Airway epithelial cell (primary cell): ENCODE data around the gene LIPK. TPM values are rescaled to one million over a fixed set of nuclear protein-coding genes. Genes with fewer than 3 reads are reported as not detected.

Source experiments
- total RNA-seq: library from RNA; depleted of rRNA; stranded (reverse); fragments of >200 nt; gene quantifications from 2 replicates; pipeline ENCODE4 v1.2.3, GENCODE V29; 2015

The LIPK gene, protein sequence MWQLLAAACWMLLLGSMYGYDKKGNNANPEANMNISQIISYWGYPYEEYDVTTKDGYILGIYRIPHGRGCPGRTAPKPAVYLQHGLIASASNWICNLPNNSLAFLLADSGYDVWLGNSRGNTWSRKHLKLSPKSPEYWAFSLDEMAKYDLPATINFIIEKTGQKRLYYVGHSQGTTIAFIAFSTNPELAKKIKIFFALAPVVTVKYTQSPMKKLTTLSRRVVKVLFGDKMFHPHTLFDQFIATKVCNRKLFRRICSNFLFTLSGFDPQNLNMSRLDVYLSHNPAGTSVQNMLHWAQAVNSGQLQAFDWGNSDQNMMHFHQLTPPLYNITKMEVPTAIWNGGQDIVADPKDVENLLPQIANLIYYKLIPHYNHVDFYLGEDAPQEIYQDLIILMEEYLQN
- 1.4 and 1.9 TPM in 2 replicates for total RNA-seq

DNA sequence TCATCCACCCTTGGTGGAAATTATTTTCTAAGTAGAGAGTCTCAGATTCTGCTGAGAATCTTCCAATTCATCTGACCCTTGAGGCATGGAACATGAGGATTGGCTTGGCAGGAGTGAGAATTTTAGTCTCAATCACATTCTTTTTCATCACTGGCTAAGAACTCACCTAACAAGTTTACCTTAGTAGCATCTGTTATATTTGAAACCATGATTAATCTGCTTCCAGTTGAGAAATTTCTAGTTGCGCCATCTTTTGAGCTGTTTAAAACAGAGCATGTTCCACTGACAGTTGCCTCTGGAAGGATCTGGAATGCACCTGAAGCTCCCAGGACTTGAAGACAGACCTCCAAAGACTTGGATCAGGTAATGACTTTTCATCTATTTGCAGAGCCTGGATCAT is at the start of gene LIPK:
TSS of gene LIPK (plus strand) at position 292 of the 400 bp plus-strand sequence. CDS start 18,295 bp downstream, outside the sequence.

DNA sequence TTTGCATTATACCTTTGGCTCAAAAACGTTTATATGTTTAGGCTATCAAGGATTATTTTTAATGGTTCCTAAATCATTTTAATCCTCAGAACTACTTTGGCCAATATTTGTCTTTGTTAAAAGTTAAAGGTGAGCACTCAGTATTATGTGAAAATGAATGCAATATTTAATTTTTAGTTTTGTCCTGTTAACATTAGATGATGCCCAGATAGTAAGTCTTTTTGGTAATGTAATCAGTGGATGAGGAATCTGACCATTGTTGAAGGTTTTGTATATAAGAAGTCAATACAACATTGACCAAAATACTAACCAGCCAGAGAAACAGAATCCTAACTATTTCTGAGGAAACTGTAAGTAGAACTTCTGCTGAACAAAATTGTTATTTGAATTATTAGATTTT is 41.9 kb upstream of the LIPK start, which contains the start of gene LIPF:
TSS of gene LIPF (plus strand) at position 301 of the 400 bp plus-strand sequence. CDS start 2,856 bp downstream, outside the sequence.

DNA sequence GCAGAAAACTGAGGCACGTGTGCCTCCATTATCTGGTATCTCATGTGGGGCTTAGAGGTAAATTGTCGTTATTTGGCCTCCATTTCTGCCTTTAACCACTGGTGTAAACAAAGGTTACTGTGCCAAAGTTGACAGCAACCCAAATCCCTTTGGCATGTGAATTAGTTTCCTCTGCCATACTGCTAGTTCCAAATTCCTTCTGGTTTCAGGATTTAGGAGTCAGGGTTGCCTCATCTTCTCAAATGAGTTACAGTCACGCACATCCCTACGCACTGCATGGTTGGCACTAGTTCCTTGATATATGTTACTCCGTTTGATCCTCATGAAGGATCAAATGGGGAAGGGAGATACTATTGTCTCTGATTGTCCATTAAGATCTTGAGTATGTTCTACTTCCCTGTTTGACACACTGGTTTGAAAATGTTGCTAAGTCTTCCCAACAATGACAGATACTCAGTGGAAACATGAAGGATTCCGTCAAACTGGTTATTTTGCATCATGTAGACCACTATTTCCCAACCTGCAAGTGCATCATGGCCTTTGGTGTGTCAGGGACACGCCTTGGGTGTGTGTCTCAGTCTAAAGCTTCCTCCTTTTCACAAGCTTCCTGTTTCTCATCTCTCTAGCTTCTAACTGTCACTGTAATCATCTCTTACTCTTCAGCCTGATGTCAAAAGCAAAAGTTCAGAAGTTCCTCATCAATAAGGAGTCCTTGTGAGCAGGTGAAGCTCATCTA is 53.5 kb downstream of the LIPK start, which contains the start of gene LIPN:
TSS of gene LIPN (plus strand) at position 655 of the 736 bp plus-strand sequence. CDS start 1,386 bp downstream, outside the sequence.

Other genes with a start within 250 kb of the LIPK start
- gene RNLS, start 122.9 kb upstream of the LIPK start, total RNA-seq: 7.3 and 9.0 TPM in 2 replicates
- gene LIPJ, start 119.5 kb upstream of the LIPK start, total RNA-seq: not detected in 2 replicates
- gene LIPF, start 41.8 kb upstream of the LIPK start, total RNA-seq: not detected in 2 replicates
- gene LIPN, start 53.8 kb downstream of the LIPK start, total RNA-seq: 0.42 and 0.93 TPM in 2 replicates
- 0.14 TPM in 1 of 2 replicates, not detected in the other for gene LIPM, start 96.5 kb downstream of the LIPK start, total RNA-seq
- gene ANKRD22, start 145.6 kb downstream of the LIPK start, total RNA-seq: 11.2 and 15.9 TPM in 2 replicates
- gene STAMBPL1, start 174.0 kb downstream of the LIPK start, total RNA-seq: 7.3 and 9.0 TPM in 2 replicates
- 19.7 and 20.5 TPM in 2 replicates for gene ACTA2, start 246.5 kb downstream of the LIPK start, total RNA-seq